HepG2 (cell line): Measurements from ENCODE around the gene HSPB6. TPM values are rescaled to one million over a fixed set of nuclear protein-coding genes. Genes with fewer than 3 reads are reported as not detected.

Experiments
- CBX5 ChIP-seq: sonication (generic); formaldehyde crosslinking; IDR thresholded peaks from 2 replicates; pipeline ENCODE4 v1.4.0; 2020; ENCODE audit warnings: missing genetic modification reagents, borderline replicate concordance
- FOXA3 ChIP-seq: IDR thresholded peaks from 2 replicates; pipeline ENCODE4 v1.6.1; 2016; ENCODE audit warnings: missing genetic modification reagents, missing compliant biosample characterization
- HCFC1 ChIP-seq: fragments of 150-350 bp; IDR thresholded peaks from 2 replicates; pipeline ENCODE4 v1.6.1; 2014; ENCODE audit warnings: low read depth, low read length
- HMGXB4 ChIP-seq, 2 experiments: sonication (generic) in 1 of 2; formaldehyde crosslinking in 1 of 2; IDR thresholded peaks; 2 replicates each; pipeline versions ENCODE4 v1.4.0 to v1.6.1; 2018 to 2020; ENCODE audit warnings: missing genetic modification reagents in 2 of 2, borderline replicate concordance in 1 of 2, low read depth in 1 of 2, mild to moderate bottlenecking in 1 of 2, missing biosample characterization in 1 of 2
- HNF4G ChIP-seq, 2 experiments: sonication (generic) in 1 of 2; formaldehyde crosslinking in 1 of 2; IDR thresholded peaks; 2 replicates each; pipeline versions ENCODE4 v1.4.0 to v1.6.1; 2011 to 2020; ENCODE audit warnings: borderline replicate concordance in 2 of 2, low read depth in 2 of 2, mild to moderate bottlenecking in 2 of 2, low read length in 1 of 2, missing genetic modification reagents in 1 of 2, moderate library complexity in 1 of 2
- HNRNPUL1 ChIP-seq: fragments of 200-400 bp; formaldehyde crosslinking; IDR thresholded peaks from 2 replicates; pipeline ENCODE4 v1.6.1; 2017; ENCODE audit warnings: low read depth, mild to moderate bottlenecking, low read length, moderate library complexity
- MED1 ChIP-seq: sonication (generic); formaldehyde crosslinking; IDR thresholded peaks from 2 replicates; pipeline ENCODE4 v1.4.0; 2020; ENCODE audit warnings: missing genetic modification reagents
- RORA ChIP-seq: sonication (generic); formaldehyde crosslinking; IDR thresholded peaks from 2 replicates; pipeline ENCODE4 v1.5.0; 2020; ENCODE audit warnings: mild to moderate bottlenecking, missing genetic modification reagents, moderate library complexity
- SATB2 ChIP-seq: sonication (generic); formaldehyde crosslinking; IDR thresholded peaks from 2 replicates; pipeline ENCODE4 v1.5.0; 2020; ENCODE audit warnings: missing genetic modification reagents
- SMAD3 ChIP-seq: sonication (generic); formaldehyde crosslinking; IDR thresholded peaks from 2 replicates; pipeline ENCODE4 v1.4.0; 2020; ENCODE audit warnings: missing genetic modification reagents
- SP4 ChIP-seq: sonication (generic); formaldehyde crosslinking; IDR thresholded peaks from 2 replicates; pipeline ENCODE4 v1.8.1; 2023; ENCODE audit warnings: mild to moderate bottlenecking, missing genetic modification reagents
- ZFP91 ChIP-seq: sonication (generic); formaldehyde crosslinking; IDR thresholded peaks from 2 replicates; pipeline ENCODE4 v1.9.0; 2022; ENCODE audit warnings: missing genetic modification reagents, mild to moderate bottlenecking, borderline replicate concordance
- ZKSCAN1 ChIP-seq: fragments of 150-350 bp; IDR thresholded peaks from 2 replicates; pipeline ENCODE4 v1.6.1; 2014; ENCODE audit warnings: low read length
- ZNF350 ChIP-seq: sonication (generic); formaldehyde crosslinking; IDR thresholded peaks from 2 replicates; pipeline ENCODE4 v1.4.0; 2020; ENCODE audit warnings: mild to moderate bottlenecking, low read depth, missing genetic modification reagents, borderline replicate concordance
- ZNF570 ChIP-seq: sonication (generic); formaldehyde crosslinking; IDR thresholded peaks from 2 replicates; pipeline ENCODE4 v1.4.0; 2020; ENCODE audit warnings: mild to moderate bottlenecking, missing genetic modification reagents, borderline replicate concordance
- ZNF775 ChIP-seq: sonication (generic); formaldehyde crosslinking; IDR thresholded peaks from 2 replicates; pipeline ENCODE4 v1.4.0; 2020; ENCODE audit warnings: missing genetic modification reagents, mild to moderate bottlenecking, moderate library complexity, borderline replicate concordance
- polyA plus RNA-seq, 8 experiments: library from polyadenylated mRNA; depleted of rRNA in 3 of 8; stranded (reverse) in 7 of 8; unstranded in 1 of 8; fragments of >200 nt; fragmentation: Illumina TruSeq in 4 of 8; extraction: Trizol in 4 of 8; gene quantifications; 2 replicates each; pipeline versions ENCODE4 v1.2.1 to v1.2.3, GENCODE V29; 2011 to 2016; ENCODE audit warnings: low read depth in 4 of 8, missing spikeins in 1 of 8, mixed read lengths in 1 of 8; ENCODE audit not compliant: insufficient read depth in 1 of 8
- total RNA-seq, 5 experiments: library from RNA; depleted of rRNA; stranded (reverse); fragments of >200 nt; fragmentation: Illumina TruSeq; extraction: Trizol; gene quantifications; 2 replicates each; pipeline ENCODE4 v1.2.3, GENCODE V29; 2016; ENCODE audit warnings: low read depth in 1 of 5
- TF ChIP-seq, protein P1 (sequence below): sonication (generic); formaldehyde crosslinking; IDR thresholded peaks from 2 replicates; pipeline ENCODE4 v1.8.0; 2022; ENCODE audit warnings: missing genetic modification reagents, mild to moderate bottlenecking, inconsistent platforms, borderline replicate concordance
- TF ChIP-seq, protein P2 (sequence below): sonication (generic); formaldehyde crosslinking; IDR thresholded peaks from 2 replicates; pipeline ENCODE4 v1.4.0; 2020; ENCODE audit warnings: low read depth, missing genetic modification reagents

Gene HSPB6
- total and polyA plus RNA-seq, 2 of the 13 experiments (the other 11 are each of a cell fraction or from before 2014, with no cell fraction given) = 0.18 TPM; not detected in 1

- TF ChIP-seq, protein P1, sequence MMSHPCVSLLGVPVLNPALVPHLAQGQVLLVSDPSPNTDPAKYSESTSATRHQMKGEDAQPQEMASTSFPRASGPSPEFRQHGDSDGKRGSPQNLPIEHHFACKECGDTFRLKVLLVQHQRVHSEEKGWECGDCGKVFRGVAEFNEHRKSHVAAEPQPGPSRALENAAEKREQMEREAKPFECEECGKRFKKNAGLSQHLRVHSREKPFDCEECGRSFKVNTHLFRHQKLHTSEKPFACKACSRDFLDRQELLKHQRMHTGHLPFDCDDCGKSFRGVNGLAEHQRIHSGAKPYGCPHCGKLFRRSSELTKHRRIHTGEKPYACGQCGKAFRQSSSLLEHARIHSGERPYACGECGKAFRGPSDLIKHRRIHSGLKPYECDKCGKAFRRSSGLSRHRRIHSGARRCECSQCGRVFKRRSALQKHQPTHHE (CRISPR knock-in tag) = 0 out of 2 replicates have a peak, but pooled peaks have one; percentile 32
- TF ChIP-seq SP4 (no peak), HNRNPUL1 (no peak), RORA (no peak), ZFP91 (CRISPR knock-in tag) (no peak; the same call in 1 of the 2 replicates), CBX5 (CRISPR knock-in tag) (no peak), HMGXB4 (CRISPR knock-in tag; IDR thresholded peaks at IDR 0.05; ENCODE audit: borderline replicate concordance in 1 of 2, low read depth in 1 of 2) (0 out of 4 replicates have a peak, but pooled peaks of 1 of the 2 experiments have one; percentile 29), SATB2 (CRISPR knock-in tag) (no peak), HNF4G (IDR thresholded peaks at IDR 0.05; ENCODE audit: borderline replicate concordance, low read depth, low read length) (peak; percentile 29; the same call in 1 of the 2 replicates), HNF4G (CRISPR knock-in tag; IDR thresholded peaks at IDR 0.05; ENCODE audit: borderline replicate concordance, low read depth) (no peak), HCFC1 (no peak), ZNF350 (CRISPR knock-in tag) (no peak), MED1 (CRISPR knock-in tag) (0 out of 2 replicates have a peak, but pooled peaks have one; percentile 29), FOXA3 (CRISPR knock-in tag) (no peak), ZKSCAN1 (no peak), ZNF775 (CRISPR knock-in tag) (no peak), SMAD3 (no peak), ZNF570 (no peak)
- TF ChIP-seq, protein P2, sequence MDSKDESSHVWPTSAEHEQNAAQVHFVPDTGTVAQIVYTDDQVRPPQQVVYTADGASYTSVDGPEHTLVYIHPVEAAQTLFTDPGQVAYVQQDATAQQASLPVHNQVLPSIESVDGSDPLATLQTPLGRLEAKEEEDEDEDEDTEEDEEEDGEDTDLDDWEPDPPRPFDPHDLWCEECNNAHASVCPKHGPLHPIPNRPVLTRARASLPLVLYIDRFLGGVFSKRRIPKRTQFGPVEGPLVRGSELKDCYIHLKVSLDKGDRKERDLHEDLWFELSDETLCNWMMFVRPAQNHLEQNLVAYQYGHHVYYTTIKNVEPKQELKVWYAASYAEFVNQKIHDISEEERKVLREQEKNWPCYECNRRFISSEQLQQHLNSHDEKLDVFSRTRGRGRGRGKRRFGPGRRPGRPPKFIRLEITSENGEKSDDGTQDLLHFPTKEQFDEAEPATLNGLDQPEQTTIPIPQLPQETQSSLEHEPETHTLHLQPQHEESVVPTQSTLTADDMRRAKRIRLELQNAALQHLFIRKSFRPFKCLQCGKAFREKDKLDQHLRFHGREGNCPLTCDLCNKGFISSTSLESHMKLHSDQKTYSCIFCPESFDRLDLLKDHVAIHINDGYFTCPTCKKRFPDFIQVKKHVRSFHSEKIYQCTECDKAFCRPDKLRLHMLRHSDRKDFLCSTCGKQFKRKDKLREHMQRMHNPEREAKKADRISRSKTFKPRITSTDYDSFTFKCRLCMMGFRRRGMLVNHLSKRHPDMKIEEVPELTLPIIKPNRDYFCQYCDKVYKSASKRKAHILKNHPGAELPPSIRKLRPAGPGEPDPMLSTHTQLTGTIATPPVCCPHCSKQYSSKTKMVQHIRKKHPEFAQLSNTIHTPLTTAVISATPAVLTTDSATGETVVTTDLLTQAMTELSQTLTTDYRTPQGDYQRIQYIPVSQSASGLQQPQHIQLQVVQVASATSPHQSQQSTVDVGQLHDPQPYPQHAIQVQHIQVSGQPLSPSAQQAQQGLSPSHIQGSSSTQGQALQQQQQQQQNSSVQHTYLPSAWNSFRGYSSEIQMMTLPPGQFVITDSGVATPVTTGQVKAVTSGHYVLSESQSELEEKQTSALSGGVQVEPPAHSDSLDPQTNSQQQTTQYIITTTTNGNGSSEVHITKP (CRISPR knock-in tag) = 0 out of 2 replicates have a peak, but pooled peaks have one; percentile 27
Measured at GRCh38 chr19:35719402-35720162, 37.2 kb downstream of the HSPB6 start (continued).
